Astrocyte (in vitro differentiated cells and primary cell): ENCODE measurements around the gene IL36A.

Experiments used
- CTCF ChIP-seq: IDR thresholded peaks from 2 replicates; pipeline ENCODE4 v1.5.1; 2011; ENCODE audit warnings: low read depth, mild to moderate bottlenecking, inconsistent platforms, low read length, moderate library complexity; ENCODE audit not compliant: insufficient read depth
- EZH2 ChIP-seq: IDR thresholded peaks from 2 replicates; pipeline ENCODE4 v1.6.1; 2012; ENCODE audit warnings: mild to moderate bottlenecking, low read length, inconsistent platforms; ENCODE audit not compliant: insufficient read depth

GRCh38 chr2:112962308-112963175 is 42.7 kb upstream of the IL36A start:
- TF ChIP-seq EZH2 (no peak), CTCF (no peak)
